K562 (cell line): ENCODE measurements around the gene SNCB. TPM values are rescaled to one million over a fixed set of nuclear protein-coding genes. Genes with fewer than 3 reads are reported as not detected.

Experiments
- BRD9 ChIP-seq: fragments of 450-650 bp; IDR thresholded peaks from 2 replicates; pipeline ENCODE4 v1.6.1; 2018; ENCODE audit warnings: low read depth; ENCODE audit not compliant: partially characterized antibody
- HDAC2 ChIP-seq: fragments of 450-650 bp; IDR thresholded peaks from 2 replicates; pipeline ENCODE4 v1.6.1; 2016; ENCODE audit warnings: mild to moderate bottlenecking
- KDM4B ChIP-seq, 2 experiments: fragments of 450-650 bp in 1 of 2; sonication (generic) in 1 of 2; IDR thresholded peaks; 2 replicates each; pipeline ENCODE4 v1.6.1; 2016 to 2017; ENCODE audit warnings: borderline replicate concordance in 2 of 2, antibody characterized with exemption in 1 of 2, low read depth in 1 of 2, mild to moderate bottlenecking in 1 of 2
- STAT5A ChIP-seq: IDR thresholded peaks from 2 replicates; pipeline ENCODE4 v1.6.1; 2012; ENCODE audit warnings: low read length, inconsistent platforms, borderline replicate concordance
- ZNF644 ChIP-seq: fragments of 200-800 bp; sonication (Bioruptor generic); IDR thresholded peaks from 2 replicates; pipeline ENCODE4 v1.6.1; 2016; ENCODE audit warnings: low read depth, missing genetic modification characterization, missing compliant biosample characterization
- ZNF766 ChIP-seq: fragments of 200-800 bp; sonication (Bioruptor generic); conservative IDR thresholded peaks from 2 replicates; pipeline ENCODE4 v1.6.1; 2016; ENCODE audit warnings: missing genetic modification characterization, missing compliant biosample characterization
- polyA plus RNA-seq, 8 experiments: library from polyadenylated mRNA; depleted of rRNA in 4 of 8; stranded (reverse) in 5 of 8; unstranded in 3 of 8; fragments of >200 nt; fragmentation: Nextera tagmentation in 2 of 8; fragmentation: Illumina TruSeq in 1 of 8; extraction: Ambion mirVana in 2 of 8; extraction: Trizol in 1 of 8; gene quantifications; 2 replicates each; pipeline versions ENCODE4 v1.2.1 to v1.2.3, GENCODE V29; 2011 to 2014; ENCODE audit warnings: inconsistent platforms in 1 of 8, missing spikeins in 1 of 8
- total RNA-seq, 7 experiments: library from RNA; depleted of rRNA in 6 of 7; stranded (reverse); fragments of >200 nt in 6 of 7; fragmentation: Illumina TruSeq in 2 of 7; extraction: Trizol in 2 of 7; gene quantifications; 2 replicates each; pipeline versions ENCODE4 v1.2.1 to v1.2.3, GENCODE V29; 2011 to 2021; ENCODE audit warnings: low replicate concordance in 1 of 7
- TF ChIP-seq, protein P1 (sequence below): fragments of 200-800 bp; sonication (Bioruptor generic); IDR thresholded peaks from 2 replicates; pipeline ENCODE4 v1.6.1; 2017; ENCODE audit warnings: missing genetic modification characterization, missing compliant biosample characterization
- TF ChIP-seq, protein P2 (sequence below): fragments of 250-450 bp; sonication (Bioruptor Pico); IDR thresholded peaks from 2 replicates; pipeline ENCODE4 v1.5.0; 2021; ENCODE audit warnings: mild to moderate bottlenecking, borderline replicate concordance
- TF ChIP-seq, protein P3 (sequence below): sonication (generic); formaldehyde crosslinking; IDR thresholded peaks from 2 replicates; pipeline ENCODE4 v1.8.0; 2022; ENCODE audit warnings: missing genetic modification reagents, mild to moderate bottlenecking, moderate library complexity, borderline replicate concordance
- TF ChIP-seq, protein P4 (sequence below): fragments of 150-350 bp; IDR thresholded peaks from 2 replicates; pipeline ENCODE4 v1.6.1; 2014; ENCODE audit warnings: low read depth, mild to moderate bottlenecking, low read length, borderline replicate concordance
- TF ChIP-seq, protein P5 (sequence below), 2 experiments: fragments of 200-800 bp in 1 of 2; sonication (Bioruptor generic) in 1 of 2; sonication (generic) in 1 of 2; formaldehyde crosslinking in 1 of 2; IDR thresholded peaks in 1 of 2; conservative IDR thresholded peaks in 1 of 2; 2 replicates each; pipeline versions ENCODE4 v1.5.0 to v1.6.1; 2016 to 2020; ENCODE audit warnings: missing compliant biosample characterization in 1 of 2, missing genetic modification characterization in 1 of 2, missing genetic modification reagents in 1 of 2

SNCB gene
- total and polyA plus RNA-seq, 9 of the 15 experiments (the other 6 are each of a cell fraction or from before 2014, with no cell fraction given) = not detected

DNA sequence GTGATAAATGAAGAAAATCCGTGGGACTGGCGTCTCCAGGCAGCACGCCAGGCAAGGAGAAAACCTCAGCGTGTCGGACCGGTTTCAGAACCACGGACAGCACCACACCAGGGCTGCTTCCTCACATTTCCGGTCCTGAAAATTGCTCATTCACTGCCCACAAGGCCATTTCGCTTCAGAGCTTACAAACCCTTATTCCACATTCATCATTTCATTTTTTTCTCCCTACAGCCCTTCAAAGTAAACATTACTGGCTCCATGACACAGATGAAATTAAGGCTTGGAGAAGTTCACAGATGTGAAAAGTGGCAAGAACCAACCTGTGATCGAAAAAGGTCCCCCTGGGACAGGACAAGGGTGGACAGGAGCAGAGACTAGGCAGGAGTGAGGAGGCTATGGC is 18.9 kb downstream of the SNCB start (continued):
- TF ChIP-seq, protein P1, sequence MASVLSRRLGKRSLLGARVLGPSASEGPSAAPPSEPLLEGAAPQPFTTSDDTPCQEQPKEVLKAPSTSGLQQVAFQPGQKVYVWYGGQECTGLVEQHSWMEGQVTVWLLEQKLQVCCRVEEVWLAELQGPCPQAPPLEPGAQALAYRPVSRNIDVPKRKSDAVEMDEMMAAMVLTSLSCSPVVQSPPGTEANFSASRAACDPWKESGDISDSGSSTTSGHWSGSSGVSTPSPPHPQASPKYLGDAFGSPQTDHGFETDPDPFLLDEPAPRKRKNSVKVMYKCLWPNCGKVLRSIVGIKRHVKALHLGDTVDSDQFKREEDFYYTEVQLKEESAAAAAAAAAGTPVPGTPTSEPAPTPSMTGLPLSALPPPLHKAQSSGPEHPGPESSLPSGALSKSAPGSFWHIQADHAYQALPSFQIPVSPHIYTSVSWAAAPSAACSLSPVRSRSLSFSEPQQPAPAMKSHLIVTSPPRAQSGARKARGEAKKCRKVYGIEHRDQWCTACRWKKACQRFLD (CRISPR knock-in tag) = 0 out of 2 replicates have a peak, but pooled peaks have one; percentile 24
- TF ChIP-seq BRD9 (no peak), HDAC2 (peak; percentile 43; the same call in 1 of the 2 replicates), ZNF644 (tag) (no peak), ZNF766 (peak; percentile 75; the same call in 1 of the 2 replicates), KDM4B (IDR thresholded peaks at IDR 0.05; ENCODE audit: borderline replicate concordance in 2 of 2, low read depth in 1 of 2) (no peak), STAT5A (no peak)
- TF ChIP-seq, protein P2, sequence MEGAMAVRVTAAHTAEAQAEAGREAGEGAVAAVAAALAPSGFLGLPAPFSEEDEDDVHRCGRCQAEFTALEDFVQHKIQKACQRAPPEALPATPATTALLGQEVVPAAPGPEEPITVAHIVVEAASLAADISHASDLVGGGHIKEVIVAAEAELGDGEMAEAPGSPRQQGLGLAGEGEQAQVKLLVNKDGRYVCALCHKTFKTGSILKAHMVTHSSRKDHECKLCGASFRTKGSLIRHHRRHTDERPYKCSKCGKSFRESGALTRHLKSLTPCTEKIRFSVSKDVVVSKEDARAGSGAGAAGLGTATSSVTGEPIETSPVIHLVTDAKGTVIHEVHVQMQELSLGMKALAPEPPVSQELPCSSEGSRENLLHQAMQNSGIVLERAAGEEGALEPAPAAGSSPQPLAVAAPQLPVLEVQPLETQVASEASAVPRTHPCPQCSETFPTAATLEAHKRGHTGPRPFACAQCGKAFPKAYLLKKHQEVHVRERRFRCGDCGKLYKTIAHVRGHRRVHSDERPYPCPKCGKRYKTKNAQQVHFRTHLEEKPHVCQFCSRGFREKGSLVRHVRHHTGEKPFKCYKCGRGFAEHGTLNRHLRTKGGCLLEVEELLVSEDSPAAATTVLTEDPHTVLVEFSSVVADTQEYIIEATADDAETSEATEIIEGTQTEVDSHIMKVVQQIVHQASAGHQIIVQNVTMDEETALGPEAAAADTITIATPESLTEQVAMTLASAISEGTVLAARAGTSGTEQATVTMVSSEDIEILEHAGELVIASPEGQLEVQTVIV (CRISPR knock-in tag) = no peak
- TF ChIP-seq, protein P3, sequence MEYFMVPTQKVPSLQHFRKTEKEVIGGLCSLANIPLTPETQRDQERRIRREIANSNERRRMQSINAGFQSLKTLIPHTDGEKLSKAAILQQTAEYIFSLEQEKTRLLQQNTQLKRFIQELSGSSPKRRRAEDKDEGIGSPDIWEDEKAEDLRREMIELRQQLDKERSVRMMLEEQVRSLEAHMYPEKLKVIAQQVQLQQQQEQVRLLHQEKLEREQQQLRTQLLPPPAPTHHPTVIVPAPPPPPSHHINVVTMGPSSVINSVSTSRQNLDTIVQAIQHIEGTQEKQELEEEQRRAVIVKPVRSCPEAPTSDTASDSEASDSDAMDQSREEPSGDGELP (CRISPR knock-in tag) = peak; percentile 64
- TF ChIP-seq, protein P4, sequence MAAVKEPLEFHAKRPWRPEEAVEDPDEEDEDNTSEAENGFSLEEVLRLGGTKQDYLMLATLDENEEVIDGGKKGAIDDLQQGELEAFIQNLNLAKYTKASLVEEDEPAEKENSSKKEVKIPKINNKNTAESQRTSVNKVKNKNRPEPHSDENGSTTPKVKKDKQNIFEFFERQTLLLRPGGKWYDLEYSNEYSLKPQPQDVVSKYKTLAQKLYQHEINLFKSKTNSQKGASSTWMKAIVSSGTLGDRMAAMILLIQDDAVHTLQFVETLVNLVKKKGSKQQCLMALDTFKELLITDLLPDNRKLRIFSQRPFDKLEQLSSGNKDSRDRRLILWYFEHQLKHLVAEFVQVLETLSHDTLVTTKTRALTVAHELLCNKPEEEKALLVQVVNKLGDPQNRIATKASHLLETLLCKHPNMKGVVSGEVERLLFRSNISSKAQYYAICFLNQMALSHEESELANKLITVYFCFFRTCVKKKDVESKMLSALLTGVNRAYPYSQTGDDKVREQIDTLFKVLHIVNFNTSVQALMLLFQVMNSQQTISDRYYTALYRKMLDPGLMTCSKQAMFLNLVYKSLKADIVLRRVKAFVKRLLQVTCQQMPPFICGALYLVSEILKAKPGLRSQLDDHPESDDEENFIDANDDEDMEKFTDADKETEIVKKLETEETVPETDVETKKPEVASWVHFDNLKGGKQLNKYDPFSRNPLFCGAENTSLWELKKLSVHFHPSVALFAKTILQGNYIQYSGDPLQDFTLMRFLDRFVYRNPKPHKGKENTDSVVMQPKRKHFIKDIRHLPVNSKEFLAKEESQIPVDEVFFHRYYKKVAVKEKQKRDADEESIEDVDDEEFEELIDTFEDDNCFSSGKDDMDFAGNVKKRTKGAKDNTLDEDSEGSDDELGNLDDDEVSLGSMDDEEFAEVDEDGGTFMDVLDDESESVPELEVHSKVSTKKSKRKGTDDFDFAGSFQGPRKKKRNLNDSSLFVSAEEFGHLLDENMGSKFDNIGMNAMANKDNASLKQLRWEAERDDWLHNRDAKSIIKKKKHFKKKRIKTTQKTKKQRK = no peak
- TF ChIP-seq, protein P5, sequence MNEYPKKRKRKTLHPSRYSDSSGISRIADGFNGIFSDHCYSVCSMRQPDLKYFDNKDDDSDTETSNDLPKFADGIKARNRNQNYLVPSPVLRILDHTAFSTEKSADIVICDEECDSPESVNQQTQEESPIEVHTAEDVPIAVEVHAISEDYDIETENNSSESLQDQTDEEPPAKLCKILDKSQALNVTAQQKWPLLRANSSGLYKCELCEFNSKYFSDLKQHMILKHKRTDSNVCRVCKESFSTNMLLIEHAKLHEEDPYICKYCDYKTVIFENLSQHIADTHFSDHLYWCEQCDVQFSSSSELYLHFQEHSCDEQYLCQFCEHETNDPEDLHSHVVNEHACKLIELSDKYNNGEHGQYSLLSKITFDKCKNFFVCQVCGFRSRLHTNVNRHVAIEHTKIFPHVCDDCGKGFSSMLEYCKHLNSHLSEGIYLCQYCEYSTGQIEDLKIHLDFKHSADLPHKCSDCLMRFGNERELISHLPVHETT (CRISPR knock-in tag; conservative IDR thresholded peaks at IDR 0.05 in 1 of 2, IDR thresholded peaks at IDR 0.05 in 1 of 2) = no peak; a peak in 1 of 4 replicates
